ENCODE results near the gene IL31RA.
"Not testable (repeated sequence)": the region's sequence is repeated elsewhere in the genome, so short reads cannot be mapped to it uniquely, and the experiment has no call there.

IL31RA gene

GRCh38 chr5:55850839-55851674, at the start of gene IL31RA:
IL31RA (plus strand) TSS chr5:55851357; CDS start chr5:55851571, 214 bp downstream.
- DNase-seq, result no peak

GRCh38 chr5:55808814-55809213, 42.3 kb upstream of the IL31RA start:
- not testable (repeated sequence) for DNase-seq

DNA sequence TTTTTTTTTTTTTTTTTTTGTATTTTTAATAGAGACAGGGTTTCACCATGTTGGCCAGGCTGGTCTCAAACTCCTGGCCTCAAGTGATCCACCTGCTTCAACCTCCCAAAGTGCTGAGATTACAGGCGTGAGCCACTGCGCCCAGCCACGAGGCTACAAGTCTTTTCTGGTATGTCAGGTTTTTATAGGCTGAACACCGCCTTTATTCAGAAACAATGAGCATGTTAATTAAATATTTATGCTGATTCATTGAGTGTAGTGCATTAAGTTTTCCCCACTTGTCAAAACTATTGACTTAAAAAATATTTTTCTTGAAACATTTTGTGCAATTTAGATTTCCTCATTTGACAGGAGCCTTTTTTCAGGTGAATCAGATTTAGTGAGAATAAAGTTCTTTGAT, 35.2 kb upstream of the IL31RA start:
- not testable (repeated sequence) for DNase-seq

DNA sequence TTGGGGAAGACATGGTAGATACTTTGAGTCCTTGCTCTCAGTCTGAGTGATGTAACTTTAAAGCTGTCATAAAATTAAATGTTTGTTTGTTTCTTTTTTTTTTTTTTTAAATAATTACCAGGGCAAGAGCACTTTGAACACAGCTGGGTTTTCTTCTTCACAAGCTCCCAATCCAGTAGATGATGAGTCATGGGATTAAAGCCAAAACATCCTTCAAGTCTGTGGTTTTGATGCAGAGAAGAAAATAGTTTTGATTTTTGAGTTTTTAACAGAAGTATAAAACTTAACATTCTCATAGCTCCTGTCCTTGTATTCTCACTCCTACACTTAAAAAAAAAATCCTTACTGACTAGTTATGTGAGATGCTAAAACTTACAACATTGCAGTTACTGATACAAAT, 34.8 kb upstream of the IL31RA start:
- no peak for DNase-seq

GRCh38 chr5:55817030-55817429, 34.1 kb upstream of the IL31RA start:
- no peak for DNase-seq

GRCh38 chr5:55820488-55820887, 30.7 kb upstream of the IL31RA start:
- DNase-seq, result no peak

GRCh38 chr5:55821731-55822512, 29.2 kb upstream of the IL31RA start:
- no peak for DNase-seq

- DNase-seq, result no peak
These were observed 27.9 kb upstream of the IL31RA start for GRCh38 chr5:55823151-55823796.

DNA sequence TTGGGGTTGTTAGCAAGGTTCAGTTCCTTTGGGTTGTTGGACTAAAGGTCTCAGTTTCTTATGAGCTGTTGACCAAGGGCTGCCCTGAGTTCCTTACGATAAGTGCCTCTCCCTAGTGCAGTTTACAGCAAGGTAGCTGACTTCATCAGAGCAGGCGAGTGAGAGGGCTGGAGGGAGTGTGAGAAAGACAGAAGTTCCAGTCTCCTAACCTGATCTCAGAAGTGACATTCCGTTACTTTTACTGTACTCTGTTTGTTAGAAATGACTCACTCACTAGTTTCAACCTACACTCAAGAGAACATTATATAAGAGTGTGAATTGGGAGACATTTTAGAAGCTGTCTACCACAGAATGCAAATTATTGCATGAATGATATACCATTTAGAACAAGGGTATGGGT, 21.2 kb upstream of the IL31RA start:
- no peak for DNase-seq

DNA sequence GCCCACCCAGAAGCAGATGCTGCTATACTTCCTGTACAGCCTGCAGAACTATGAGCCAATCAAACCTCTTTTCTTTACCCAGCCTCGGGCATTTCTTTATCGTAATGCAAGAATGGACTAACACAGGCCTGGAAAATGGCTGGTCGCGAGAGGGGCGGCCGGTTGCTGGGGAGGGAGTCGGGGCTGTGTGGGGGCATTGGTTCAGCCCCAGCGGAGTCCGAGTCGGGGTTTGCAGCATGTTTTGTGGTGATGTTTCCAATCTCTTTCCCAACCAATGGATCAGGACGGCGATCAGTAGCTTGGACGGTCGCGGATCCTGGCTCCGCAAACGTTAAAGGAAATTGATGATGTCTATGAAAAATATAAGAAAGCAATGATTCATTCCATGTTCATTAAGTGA, 18.7 kb upstream of the IL31RA start:
- DNase-seq, result no peak

- DNase-seq, result no peak
These were observed 15.0 kb upstream of the IL31RA start for GRCh38 chr5:55836191-55836590.

- no peak for DNase-seq
These were observed 9.2 kb upstream of the IL31RA start for GRCh38 chr5:55841976-55842375.

DNA sequence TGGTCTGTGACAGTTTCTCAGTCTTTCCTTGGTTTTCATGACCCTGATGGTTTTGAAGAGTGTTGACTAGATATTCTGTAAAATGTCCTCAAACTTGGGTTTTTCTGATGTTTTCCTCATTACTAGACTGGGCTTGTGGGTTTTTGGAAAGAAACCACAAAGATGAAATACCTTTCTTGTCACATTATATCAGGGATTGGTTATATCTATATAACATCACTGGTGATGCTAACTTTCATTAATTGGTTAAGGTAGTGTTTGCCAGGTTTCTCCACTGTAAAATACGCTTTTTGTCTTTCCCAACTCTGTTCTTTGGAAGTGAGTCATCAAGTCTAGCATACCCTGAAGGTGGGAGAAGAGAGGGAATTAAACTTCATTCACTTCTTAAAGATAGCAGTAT, 3.3 kb upstream of the IL31RA start:
- DNase-seq, result no peak

DNA sequence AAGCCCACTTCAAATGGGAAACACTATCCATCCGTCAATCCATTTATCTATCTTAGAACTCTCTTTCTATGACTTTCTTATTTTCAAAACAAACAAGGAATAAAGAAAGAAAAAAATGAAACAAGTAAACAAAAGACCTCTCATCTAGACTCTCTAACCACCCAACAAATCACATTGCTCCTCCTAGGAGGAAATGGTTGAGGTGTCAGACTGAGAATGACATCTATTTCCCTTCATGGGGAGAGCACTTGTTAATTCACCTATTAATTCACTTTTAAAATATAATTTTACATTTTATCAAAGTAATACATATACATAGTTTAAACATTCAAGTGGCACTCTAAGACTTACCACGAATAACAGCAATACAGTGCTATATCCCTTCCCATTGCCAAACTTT, 2.4 kb upstream of the IL31RA start:
- no peak for DNase-seq

DNA sequence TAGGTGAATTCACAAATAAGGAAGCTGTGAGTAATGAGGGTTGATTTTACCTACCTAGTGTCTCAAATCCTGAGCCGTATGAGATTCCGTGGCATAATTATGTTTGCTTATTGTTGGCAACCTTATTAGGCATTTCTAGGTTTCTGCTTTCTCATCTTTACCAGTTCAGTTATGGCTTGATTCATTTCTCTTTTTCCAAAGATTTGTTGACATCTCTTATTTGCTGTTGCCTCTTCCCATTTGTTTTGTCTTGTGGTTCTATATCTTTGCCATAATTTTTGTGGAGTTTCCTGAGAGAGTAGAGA, 470 bp downstream of the IL31RA start:
- DNase-seq, result no peak

GRCh38 chr5:55852503-55852902, 1.3 kb downstream of the IL31RA start:
- no peak for DNase-seq

GRCh38 chr5:55853041-55853670, 2.0 kb downstream of the IL31RA start:
- DNase-seq, result no peak

DNA sequence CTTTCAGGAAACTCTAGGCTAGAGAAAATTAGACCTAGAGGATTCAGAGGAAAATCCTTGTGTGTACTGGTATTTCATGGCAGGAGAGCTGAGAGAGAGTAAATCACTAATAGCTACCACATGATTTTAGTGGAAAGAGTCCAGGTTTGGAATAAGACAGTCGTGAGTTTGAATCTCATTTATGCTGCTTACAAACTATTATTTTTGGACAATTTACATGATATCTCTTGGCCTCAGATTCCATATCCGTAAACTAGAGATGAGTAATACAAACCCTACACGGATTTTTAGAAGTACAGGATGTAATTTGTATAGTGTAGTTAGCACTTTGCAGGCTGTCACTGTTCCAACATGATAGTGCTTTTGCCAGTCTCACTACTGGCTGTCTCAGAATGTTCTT, 2.7 kb downstream of the IL31RA start:
- no peak for DNase-seq

- no peak for DNase-seq
These were observed 4.4 kb downstream of the IL31RA start for GRCh38 chr5:55855509-55855908.

DNA sequence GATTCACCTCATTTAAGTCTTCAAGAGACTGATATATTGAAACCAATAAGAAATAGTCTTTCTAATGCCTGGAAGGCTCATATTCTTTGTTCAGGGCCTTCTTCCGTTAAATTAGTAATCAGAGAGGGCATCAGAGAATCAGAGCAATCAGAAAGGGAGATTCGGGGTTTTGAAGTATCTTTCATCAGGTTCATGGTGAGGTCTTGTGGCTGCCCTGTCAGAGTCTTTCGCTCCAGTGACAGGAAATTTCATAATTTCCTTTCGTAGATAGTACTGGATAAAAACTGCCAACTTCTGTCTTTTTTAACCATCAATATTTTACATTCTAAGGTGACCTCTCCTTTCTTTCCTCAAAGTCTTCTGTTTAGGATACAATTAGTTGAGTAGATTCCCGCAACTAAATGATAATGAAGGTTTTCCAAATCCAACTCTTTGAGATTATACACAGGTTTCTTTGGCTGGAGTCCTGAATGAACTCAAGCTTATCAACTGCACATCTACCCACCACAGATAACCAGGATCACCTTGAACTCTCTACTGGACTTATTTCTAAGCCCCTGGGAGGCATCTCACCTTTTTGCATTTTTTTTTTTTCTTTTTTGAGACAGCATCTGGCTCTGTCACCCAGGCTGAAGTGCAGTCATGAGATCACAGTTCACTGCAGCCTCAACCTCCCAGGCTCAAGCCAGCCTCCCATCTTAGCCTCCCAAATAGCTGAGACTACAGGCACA, 5.5 kb downstream of the IL31RA start:
- no peak for DNase-seq

DNA sequence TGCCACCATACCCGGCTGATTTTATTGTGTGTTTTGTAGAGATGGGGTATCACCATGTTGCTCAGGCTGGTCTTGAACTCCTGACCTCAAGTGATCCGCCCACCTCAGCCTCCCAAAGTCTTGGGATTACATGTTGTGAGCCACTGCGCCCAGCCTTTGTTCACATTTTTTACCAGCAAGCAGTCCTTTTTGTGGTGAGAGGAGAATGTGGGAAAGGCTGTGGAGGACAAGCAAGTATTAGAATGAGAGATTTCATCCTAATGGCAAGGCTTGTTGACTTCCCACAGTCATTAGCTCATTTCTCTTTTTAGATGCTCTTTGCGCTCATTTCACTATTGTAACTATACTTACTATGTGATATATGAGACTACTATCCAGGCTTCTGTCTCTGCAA, 6.1 kb downstream of the IL31RA start:
- no peak for DNase-seq
